Ishikawa (cell line): ENCODE measurements around the gene ANP32A.

ENCODE experiments used
- FOXM1 ChIP-seq: IDR thresholded peaks from 2 replicates; pipeline ENCODE4 v1.6.1; 2012; ENCODE audit warnings: low read depth, borderline replicate concordance
- TF ChIP-seq, protein P1 (sequence below): IDR thresholded peaks from 2 replicates; pipeline ENCODE4 v1.6.1; 2012; ENCODE audit warnings: low read depth, mild to moderate bottlenecking
- TF ChIP-seq, protein P2 (sequence below): IDR thresholded peaks from 2 replicates; pipeline ENCODE4 v1.6.1; 2012

DNA sequence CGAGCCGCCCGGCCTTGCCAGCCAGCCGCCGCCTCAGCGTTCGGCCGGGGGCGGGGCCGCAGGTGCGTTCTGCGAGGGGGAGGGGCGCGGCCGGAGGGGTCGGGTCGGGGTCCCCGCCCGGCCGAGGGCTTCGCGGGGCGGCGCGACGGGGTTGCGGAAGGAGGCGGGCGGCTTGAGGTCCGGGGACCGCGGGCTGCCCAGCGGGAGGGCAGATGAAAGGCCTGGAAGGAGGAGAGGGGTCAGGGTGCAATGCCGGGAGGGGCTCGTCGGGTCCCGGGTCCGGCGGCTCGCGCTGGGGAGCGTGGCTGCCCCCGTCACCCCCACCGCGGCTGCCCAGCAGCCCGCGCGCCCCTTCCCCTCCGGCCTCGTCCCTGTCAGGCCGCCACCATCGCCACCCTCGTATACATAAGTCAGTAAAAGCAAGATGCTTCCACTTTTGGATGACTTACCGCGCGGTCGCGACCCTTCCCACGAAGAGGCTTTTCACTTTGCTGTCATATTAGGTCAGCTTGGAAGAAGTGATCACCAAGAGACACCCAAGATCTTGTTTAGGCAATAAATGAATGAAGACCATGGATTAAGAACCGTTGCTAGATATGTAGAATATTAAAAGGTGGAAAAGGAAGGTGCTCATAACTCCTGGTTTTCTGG is 620 bp upstream of the ANP32A start:
- TF ChIP-seq, protein P1, sequence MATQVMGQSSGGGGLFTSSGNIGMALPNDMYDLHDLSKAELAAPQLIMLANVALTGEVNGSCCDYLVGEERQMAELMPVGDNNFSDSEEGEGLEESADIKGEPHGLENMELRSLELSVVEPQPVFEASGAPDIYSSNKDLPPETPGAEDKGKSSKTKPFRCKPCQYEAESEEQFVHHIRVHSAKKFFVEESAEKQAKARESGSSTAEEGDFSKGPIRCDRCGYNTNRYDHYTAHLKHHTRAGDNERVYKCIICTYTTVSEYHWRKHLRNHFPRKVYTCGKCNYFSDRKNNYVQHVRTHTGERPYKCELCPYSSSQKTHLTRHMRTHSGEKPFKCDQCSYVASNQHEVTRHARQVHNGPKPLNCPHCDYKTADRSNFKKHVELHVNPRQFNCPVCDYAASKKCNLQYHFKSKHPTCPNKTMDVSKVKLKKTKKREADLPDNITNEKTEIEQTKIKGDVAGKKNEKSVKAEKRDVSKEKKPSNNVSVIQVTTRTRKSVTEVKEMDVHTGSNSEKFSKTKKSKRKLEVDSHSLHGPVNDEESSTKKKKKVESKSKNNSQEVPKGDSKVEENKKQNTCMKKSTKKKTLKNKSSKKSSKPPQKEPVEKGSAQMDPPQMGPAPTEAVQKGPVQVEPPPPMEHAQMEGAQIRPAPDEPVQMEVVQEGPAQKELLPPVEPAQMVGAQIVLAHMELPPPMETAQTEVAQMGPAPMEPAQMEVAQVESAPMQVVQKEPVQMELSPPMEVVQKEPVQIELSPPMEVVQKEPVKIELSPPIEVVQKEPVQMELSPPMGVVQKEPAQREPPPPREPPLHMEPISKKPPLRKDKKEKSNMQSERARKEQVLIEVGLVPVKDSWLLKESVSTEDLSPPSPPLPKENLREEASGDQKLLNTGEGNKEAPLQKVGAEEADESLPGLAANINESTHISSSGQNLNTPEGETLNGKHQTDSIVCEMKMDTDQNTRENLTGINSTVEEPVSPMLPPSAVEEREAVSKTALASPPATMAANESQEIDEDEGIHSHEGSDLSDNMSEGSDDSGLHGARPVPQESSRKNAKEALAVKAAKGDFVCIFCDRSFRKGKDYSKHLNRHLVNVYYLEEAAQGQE = no peak
- TF ChIP-seq, protein P2, sequence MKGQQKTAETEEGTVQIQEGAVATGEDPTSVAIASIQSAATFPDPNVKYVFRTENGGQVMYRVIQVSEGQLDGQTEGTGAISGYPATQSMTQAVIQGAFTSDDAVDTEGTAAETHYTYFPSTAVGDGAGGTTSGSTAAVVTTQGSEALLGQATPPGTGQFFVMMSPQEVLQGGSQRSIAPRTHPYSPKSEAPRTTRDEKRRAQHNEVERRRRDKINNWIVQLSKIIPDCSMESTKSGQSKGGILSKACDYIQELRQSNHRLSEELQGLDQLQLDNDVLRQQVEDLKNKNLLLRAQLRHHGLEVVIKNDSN = no peak
- no peak for TF ChIP-seq FOXM1
